Measurements from ENCODE around the gene FABP1.

Gene FABP1

GRCh38 chr2:88127888-88128653 lies at the start of gene FABP1:
TSS of gene FABP1 (minus strand) at chr2:88128062. CDS start at chr2:88128017, 45 bp downstream.
- DNase-seq, result no peak

- no peak for DNase-seq
Observed at GRCh38 chr2:88177556-88177955, 49.7 kb upstream of the FABP1 start.

GRCh38 chr2:88176352-88176984 lies 48.6 kb upstream of the FABP1 start:
- DNase-seq, result no peak

- no peak for DNase-seq
Observed at GRCh38 chr2:88172882-88173281, 45.0 kb upstream of the FABP1 start.

GRCh38 chr2:88171966-88172365 lies 44.1 kb upstream of the FABP1 start:
- DNase-seq, result no peak

- DNase-seq, result no peak
Observed at GRCh38 chr2:88170472-88170892, 42.6 kb upstream of the FABP1 start.

- DNase-seq, result no peak
Observed at GRCh38 chr2:88168386-88168785, 40.5 kb upstream of the FABP1 start.

- DNase-seq, result no peak
Observed at GRCh38 chr2:88167740-88168139, 39.9 kb upstream of the FABP1 start.

- no peak for DNase-seq
Observed at GRCh38 chr2:88165332-88166003, 37.6 kb upstream of the FABP1 start.

GRCh38 chr2:88161446-88162244 lies 33.8 kb upstream of the FABP1 start:
- no peak for DNase-seq

- no peak for DNase-seq
Observed at GRCh38 chr2:88160517-88160916, 32.7 kb upstream of the FABP1 start.

- no peak for DNase-seq
Observed at GRCh38 chr2:88159955-88160415, 32.1 kb upstream of the FABP1 start.

GRCh38 chr2:88159481-88159880 lies 31.6 kb upstream of the FABP1 start:
- no peak for DNase-seq

GRCh38 chr2:88148929-88149438 lies 21.1 kb upstream of the FABP1 start:
- no peak for DNase-seq

- DNase-seq, result no peak
Observed at GRCh38 chr2:88147145-88147544, 19.3 kb upstream of the FABP1 start.

- no peak for DNase-seq
Observed at GRCh38 chr2:88146590-88146989, 18.7 kb upstream of the FABP1 start.

- no peak for DNase-seq
Observed at GRCh38 chr2:88144914-88145497, 17.1 kb upstream of the FABP1 start.

- no peak for DNase-seq
Observed at GRCh38 chr2:88144271-88144670, 16.4 kb upstream of the FABP1 start.

GRCh38 chr2:88141952-88142351 lies 14.1 kb upstream of the FABP1 start:
- DNase-seq, result no peak

GRCh38 chr2:88139804-88140203 lies 11.9 kb upstream of the FABP1 start:
- no peak for DNase-seq

- no peak for DNase-seq
Observed at GRCh38 chr2:88139203-88139702, 11.4 kb upstream of the FABP1 start.

GRCh38 chr2:88137833-88138232 lies 10.0 kb upstream of the FABP1 start:
- no peak for DNase-seq

All from cortex of kidney (tissue), 1 donor.